HG03045 (cell line): ENCODE results near the gene SLC25A19.
"Not testable (repeated sequence)": the region's sequence is repeated elsewhere in the genome, so short reads cannot be mapped to it uniquely, and the experiment has no call there.

ENCODE experiments used
- ATAC-seq: cut with Tn5 transposase; IDR thresholded peaks from one replicate; pipeline ENCODE4 v1.9.1; 2021; ENCODE audit warnings: mild to moderate bottlenecking, moderate library complexity; ENCODE audit not compliant: unreplicated experiment

SLC25A19 gene

DNA sequence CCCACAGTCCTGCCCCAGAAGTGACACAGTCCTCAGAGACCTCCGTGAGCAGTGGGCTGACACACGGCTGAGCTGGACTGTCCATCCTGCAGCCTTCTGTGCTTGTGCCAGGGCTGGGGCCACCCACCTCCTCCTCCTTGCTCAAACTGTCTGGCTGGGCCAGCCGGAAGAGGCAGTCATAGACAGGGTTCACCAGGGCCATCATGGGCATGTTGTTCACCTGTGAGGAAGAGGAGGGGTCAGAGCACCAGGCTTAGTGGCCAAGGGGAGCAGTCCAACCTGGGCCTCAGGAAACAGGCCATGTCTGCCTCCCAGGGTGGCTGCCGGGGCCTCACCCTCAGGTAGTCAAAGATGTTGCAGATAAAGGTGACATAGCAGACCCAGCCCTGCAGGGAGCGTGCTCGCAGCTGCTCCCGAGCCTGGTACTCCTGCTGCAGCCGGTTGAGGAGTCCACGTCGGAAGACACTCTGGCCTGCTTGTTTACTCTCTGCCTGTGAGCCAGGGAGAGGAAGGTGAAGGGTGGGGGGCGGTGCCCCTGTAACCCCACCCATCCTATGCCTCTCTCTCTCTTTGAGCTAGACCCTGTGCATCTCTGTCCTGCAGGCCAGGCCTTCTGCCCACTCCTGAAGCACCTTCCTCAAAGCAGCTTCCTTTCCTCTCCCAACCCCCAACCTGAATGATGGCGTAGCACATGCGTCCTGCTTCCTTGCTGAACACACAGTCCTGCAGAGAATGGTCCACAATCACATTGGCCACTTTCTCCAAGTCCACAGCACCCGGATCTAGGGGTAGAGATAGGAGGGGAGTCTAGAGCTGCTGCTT, 21.6 kb downstream of the SLC25A19 start:
- no peak for ATAC-seq

DNA sequence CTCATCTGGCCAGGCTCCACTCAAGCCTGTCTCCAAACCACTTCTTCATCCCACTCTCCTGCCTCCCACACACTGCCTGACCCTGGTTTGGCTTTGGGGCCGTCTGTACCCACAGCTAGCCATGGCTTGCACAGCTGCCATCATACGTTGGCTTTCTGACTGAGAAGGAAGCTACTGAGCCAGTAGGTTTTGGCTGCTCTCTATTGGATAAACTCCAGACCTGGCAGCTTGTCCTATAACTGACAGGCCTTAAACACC, 22.2 kb downstream of the SLC25A19 start:
- ATAC-seq, result no peak

DNA sequence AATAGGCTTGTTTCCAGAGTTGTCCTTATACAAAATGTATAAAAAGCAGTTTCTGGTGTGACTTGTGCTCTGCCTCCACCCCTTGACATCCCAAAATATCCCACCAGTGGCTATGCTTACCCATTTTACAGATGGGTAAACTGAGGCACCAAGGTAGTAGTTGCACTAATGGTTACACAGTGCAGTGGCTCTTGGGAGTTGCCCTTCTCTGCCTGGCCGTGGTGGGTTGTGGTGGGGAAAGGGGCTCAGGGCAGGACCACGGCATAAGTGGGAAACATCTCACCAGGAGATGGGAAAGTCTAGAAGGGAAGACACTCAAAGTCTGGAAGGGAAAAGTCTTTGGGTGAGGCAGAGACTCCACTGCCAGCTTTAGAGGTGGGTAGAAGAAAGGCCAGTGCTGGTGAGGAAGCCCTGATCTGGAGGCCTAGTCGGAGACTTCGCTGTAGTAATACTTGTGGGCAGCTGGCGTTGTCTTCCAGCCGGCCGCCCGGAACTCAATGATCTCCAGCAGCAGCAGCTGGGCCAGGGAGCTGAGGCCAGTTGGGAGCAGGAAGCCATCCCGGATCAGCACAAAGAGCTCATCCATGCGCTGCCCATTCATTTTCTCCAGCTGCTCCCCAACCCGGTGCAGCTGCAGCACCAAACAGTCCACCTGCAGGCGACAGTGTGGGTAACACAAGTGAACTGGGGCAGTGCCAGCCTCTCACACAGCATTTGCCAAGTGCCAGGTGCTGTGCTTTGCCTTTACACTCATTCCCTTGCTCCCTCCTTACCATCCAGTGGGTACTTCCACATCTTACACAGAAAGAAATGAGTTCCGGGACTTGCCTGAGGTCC, 22.7 kb downstream of the SLC25A19 start:
- ATAC-seq, result no peak

DNA sequence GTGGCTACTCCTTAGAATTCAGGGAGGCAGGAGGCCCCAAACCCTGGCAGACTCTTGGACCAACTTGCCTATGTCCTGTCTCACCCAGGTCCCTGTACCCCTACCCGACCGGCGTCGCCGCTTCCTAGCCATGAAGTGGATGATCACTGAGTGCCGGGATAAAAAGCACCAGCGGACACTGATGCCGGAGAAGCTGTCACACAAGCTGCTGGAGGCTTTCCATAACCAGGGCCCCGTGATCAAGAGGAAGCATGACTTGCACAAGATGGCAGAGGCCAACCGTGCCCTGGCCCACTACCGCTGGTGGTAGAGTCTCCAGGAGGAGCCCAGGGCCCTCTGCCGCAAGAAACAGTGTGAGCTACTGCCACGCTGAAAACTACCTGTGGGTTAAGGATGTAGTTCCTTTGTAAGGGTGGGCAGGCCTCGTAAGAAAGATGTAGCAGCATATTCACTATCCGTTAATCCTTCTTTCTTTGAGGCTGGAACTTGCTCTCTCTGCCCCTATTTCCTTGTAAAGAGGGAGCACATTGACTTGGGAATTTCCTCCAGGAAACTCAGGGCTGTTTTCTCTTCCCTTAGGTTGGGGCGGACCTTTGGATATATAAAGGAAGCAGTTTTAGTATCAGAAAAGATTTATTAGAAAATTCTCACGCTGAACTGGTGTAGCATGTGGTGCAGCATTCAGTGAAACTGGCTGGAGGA, 23.5 kb downstream of the SLC25A19 start:
- ATAC-seq, result no peak

DNA sequence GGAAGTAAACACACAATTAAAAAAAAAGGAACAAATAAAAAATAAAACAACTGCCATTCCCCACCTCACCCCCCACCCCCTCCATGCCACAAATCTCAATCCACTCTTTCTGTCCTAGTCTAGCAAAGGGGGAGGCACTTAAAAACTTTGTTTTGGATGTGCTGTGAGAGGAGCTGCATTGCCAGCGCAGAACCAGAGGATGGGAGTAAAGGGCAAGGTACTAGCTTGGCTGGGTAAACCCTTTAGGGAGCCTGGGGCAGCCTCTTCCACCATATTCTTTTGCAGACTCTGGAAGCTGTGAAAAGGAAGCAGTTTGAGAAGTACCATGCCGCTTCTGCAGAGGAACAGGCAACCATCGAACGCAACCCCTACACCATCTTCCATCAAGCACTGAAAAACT, 26.2 kb downstream of the SLC25A19 start:
- ATAC-seq, result no peak

DNA sequence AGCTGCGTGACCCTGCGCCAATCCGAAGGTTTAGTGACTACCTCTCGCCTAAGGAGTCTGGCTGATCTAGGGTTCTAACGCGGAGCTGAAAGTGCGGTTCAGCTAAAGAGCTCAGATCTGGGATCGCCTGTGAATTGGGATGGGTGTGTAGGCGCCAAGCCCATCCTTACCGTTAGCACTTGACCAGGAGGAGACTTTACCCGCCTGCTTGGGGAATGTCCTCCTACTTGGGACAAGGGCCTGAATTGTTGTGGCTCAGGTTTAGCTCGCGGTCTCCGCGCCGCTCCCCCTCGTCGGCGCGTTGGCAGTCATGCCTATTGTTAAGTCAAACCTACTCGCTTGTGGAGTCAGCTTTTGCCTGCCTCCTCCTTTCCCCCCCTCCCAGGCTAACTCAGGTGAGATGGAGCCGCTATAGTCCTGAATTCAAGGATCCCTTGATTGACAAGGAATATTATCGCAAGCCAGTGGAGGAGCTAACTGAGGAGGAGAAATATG, 27.1 kb downstream of the SLC25A19 start:
- ATAC-seq, result peak; percentile 3

DNA sequence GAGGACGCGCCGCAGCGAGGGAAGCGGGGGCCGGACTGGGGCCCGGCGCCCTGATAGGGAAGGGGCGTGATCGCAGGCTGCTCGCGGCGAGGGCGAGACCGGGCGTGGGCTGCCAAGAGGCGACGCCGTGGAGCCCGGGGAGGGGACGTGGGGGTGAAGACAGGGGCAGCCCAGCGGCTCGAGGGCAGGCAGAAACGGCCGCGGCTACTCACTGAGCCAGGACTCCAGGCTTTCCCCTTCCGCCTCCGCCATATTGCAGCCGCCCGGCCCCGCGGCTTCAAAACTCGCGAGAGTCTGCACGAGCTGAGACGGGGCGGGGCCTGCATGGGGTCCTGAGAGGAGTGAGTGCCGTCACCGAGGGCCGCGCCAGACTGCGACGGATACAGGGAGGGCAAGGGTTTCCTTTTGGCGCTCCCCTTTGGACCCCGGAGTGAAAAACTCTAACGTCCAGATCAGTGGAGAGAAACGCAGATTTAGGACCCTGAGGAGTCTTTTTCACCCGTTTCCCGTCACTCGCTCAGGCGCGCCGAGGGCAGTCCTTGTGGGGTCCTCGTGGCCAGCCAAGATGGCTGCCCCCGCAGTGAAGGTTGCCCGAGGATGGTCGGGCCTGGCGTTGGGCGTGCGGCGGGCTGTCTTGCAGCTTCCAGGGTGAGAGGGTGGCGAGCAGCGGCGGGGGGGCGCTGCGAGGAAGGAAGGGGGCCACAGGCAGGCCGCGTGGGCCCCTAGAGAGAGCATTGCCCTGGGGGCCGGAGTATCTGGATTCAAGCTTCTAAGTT, 27.7 kb downstream of the SLC25A19 start, which contains the start of the genes GGA3 and MRPS7:
TSS of gene GGA3 (minus strand) at position 271 of the 776 bp plus-strand sequence. CDS start at position 252, 19 bp downstream.
TSS of gene MRPS7 (plus strand) at position 544 of the 776 bp plus-strand sequence. CDS start at position 566, 22 bp downstream.
- peak; percentile 84 for ATAC-seq

DNA sequence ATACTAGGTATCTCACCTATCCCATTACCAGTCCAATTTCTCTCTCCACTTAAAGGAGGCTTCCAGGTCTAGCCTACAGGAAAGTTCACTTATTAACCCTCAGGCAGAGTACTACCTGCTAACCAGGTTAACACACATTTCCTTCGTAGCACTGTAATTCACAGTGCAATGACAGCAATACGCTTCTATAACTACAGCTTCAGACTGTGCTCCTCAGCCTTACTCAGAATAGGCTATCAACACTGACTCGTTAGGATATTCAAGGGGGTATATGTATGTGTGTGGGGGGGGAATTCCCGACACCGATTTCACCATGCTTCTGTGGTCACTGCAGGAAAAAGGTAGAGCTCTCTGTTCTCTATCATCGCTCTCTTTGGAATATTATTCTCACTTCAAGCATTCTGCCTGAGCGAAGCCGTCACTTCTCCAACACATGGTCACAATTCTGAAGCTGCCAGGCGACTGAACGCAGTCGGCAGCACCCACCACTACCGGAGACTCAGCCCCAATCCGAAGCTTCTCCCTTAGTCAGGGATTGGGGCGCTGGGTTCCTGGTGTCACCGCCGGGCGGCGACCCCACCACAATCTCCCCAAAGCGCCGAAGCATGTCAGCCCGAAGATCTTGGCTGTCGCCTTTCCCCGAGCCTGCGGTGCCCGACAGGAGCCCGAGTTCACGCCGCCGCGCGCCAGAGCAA, 28.4 kb downstream of the SLC25A19 start:
- peak; percentile 29 for ATAC-seq

DNA sequence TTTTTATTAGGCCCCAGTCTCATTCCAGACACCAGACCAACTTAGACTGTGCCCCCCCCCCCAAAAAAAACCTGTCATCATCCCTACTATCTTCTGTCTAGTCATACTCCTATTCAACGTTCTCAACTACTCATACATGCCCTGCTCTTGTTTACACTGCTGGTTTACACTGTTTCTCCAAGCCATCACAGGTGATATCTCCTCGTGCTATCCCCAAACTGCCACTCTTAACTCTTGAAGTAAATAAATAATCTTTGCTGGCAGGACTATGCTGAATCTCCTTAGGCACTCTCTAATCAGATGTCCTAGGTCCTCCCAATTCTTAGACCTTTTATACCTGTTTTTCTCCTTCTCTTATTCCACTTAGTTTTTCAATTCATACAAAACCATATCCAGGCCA, 32.0 kb downstream of the SLC25A19 start:
- not testable (repeated sequence) for ATAC-seq

DNA sequence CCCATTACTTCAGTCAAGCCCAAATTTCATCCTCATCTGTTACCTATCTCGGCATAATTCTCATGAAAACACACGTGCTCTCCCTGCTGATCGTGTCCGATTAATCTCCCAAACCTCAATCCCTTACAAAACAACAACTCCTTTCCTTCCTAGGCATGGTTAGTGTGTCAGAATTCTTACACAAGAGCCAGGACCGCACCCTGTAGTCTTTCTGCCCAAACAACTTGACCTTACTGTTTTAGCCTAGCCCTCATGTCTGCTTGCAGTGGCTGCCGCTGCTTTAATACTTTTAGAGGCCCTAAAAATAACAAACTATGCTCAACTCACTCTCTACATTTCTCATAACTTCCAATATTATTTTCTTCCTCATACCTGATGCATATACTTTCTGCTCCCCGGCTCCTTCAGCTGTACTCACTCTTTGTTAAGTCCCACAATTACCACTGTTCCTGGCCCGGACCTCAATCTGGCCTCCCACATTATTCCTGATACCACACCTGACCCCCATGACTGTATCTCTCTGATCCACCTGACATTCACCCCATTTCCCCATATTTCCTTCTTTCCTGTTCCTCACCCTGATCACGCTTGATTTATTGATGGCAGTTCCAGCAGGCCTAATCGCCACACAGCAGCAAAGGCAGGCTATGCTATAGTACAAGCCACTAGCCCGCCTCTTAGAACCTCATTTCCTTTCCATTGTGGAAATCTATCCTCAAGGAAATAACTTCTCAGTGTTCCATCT, 33.1 kb downstream of the SLC25A19 start:
- not testable (repeated sequence) for ATAC-seq

DNA sequence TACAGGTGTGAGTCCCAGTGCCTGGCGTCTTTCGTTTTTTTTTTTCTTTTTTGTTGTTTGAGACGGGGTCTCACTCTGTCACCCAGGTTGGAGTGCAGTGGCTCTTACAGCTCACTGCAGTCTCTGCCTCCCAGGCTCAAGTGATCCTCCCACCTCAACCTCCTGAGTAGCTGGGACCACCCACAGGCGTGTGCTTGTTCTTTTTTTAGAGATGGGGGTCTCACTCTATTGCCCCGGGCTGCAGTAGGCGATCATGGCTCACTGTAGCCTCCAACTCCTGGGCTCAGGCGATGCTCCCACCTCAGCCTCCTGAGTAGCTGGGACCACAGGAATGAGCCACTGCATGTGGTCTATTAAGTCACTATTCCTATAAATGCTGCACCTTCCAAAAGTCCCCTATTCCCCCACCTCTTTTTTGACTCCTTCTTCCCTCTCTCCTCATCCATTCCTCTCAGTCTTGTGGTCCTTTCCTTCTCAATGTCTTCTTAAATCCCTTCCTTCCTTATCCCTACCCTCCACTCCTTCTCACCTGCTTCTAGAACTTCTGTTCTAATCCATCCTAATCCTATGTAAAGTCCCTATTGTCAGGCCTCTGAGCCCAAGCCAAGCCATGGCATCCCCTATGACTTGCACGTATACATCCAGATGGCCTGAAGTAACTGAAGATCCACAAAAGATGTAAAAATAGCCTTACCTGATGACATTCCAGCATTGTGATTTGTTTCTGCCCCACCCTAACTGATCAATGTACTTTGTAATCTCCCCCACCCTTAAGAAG, 37.0 kb downstream of the SLC25A19 start:
- ATAC-seq, result no peak

DNA sequence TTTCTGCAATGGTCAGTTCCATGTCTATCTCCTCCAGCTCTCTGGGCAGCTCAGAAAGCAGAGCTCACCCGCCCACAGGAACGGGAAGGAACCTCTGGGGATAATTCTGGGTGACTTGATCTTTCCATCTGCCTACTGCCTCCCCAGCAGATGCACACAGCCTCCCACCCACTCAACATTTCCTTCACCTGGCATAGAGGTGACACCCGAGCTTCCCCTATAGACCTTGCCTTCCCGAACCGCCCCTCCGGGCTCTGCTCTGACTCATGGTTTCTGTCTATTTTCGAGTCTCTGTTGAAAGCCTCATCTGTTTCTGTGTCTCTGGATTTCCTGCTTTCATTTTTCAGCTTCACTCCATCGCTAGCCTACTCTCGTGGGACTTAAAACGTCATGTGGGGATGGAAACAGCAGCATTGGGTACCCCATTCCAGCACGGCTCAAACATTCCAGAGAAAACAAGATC, 39.2 kb downstream of the SLC25A19 start:
- ATAC-seq, result peak; percentile 85

DNA sequence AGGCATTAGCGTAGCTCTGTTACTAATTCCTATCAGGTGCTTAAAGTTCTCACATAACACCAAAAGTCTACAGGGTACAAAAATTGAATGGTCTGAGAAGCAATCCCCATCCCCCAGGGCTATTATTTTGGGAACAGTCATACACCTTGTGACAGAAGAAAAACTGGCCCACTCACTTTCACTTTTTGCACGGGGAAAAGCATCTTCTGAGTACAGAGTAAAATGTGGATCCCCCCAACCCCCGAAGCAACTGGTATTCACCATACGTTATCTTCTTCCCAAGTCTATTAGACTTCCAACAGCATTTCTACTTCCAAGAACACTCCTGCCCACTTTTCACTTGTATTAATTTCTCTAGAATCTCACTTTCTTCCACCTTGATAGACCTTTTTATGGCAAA, 39.7 kb downstream of the SLC25A19 start:
- ATAC-seq, result no peak

DNA sequence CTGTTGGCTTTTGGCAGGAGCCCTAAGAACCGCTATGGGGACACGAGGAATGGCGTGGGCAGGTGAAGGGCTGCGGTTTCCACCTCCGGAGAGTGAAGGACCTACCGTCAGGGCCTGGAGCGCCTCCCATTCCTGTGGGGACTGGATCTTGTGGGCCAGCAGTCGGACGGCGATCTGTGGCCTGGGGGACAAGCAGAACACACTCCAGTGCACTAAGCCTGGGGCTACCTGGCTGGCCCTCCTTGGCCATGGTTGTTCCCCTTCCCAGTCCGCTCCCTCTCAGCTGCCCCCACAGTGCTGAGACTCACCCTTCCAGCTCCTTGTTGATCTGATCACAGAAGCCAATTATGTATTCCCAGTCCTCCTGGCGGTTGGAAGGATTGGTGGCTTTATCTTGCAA, 42.8 kb downstream of the SLC25A19 start:
- no peak for ATAC-seq

DNA sequence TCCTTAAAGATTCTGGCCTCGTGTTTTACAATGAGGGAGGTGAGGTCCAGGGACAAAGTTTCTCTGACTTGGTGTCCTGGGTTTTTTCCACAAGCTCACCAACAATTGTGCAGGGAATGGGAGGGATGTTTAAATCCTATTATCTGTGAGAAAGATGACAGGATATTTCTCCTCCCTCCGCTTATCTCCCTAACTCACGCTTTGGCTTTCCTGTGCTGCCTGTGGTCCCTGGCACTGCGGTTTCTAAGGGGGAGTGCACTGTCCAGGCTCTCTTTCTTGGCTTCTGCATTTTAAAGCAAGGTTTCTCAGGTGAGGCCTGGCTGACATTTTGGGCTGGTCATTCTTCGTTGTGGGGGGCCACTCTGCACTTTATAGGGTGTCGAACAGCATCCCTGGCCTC, 44.2 kb downstream of the SLC25A19 start:
- no peak for ATAC-seq

DNA sequence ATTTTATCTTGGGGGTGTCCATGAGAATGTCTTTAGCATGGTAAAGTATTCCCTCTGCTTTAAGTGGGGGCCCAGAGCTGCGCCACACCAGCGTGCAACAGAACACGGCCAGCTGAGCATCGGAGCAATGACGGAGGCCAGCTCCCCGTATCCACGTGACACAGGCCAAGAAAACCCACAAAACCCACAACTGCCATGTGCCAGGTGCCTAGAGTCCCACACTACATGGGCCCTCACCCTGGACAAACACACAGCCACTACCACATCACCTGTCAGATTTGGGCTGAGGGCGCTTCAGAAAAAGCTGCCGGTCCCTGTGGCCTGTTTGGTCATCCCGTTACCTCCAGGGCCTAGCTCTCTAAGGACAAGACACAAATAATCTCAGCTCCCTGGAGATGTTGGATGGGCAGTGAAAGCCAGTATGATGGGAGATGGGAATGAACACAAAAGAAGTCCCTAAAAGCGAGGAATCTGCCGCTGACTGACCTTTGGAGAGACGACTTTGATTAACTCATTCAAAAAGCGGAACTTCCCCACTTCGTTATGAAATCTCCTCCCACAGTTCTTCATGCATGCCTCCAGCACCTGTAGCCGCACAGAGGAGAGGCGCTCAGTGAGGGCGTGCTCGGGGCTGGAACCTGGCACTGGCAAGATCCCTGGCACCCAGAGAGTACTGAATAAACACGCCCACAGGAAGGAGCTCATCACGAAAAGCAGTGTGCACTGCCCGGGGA, 44.9 kb downstream of the SLC25A19 start:
- no peak for ATAC-seq

DNA sequence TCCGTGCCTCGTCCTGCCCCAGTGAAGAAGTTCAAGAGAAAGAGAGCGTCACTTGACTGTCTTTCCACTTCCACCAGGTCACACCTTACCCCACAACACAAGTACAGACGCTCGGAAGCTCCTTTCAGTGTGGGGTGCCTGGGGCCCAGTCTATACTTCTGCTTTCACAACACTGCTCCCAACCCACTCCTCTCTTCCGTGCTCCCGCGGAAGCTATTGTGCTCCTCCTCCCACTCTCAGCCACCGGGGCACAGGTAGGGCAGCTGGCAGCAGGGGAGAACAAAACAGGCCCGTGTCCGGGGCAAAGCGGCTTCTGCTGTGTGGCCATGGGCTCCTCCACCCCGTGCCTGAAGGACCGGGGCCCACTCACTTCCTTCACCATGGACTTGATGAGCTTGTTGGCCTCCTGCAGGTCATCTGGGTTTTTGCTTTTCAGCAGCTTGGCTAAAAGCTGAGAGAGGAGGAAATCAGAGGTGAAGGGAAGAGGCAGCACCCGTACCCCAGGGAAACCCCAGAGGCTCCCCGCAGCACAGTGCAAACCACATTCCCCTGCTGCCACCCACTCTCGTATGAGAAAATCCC, 46.7 kb downstream of the SLC25A19 start:
- no peak for ATAC-seq
